Ascending aorta (tissue), 2 donors: Measurements from ENCODE around the gene ACOX1. TPM values are rescaled to one million over a fixed set of nuclear protein-coding genes. Genes with fewer than 3 reads are reported as not detected.

Experiments used
- DNase-seq, 2 donors: peaks; one replicate each; pipeline ENCODE4 v3.0.0-alpha.2; 2019; ENCODE audit warnings: low spot score in 2 of 2
- H3K27ac ChIP-seq, 2 donors: fragments of 200-600 bp; sonication (generic); one replicate each; pipeline ENCODE4 v1.5.1; 2016 to 2017; ENCODE audit warnings: mild to moderate bottlenecking in 1 of 2
- H3K27me3 ChIP-seq: fragments of 200-600 bp; sonication (generic); one replicate; pipeline ENCODE4 v1.5.1; 2017
- H3K36me3 ChIP-seq, 2 donors: fragments of 200-600 bp; sonication (generic); one replicate each; pipeline ENCODE4 v1.5.1; 2016
- H3K4me1 ChIP-seq, 2 donors: fragments of 200-600 bp; sonication (generic); one replicate each; pipeline ENCODE4 v1.5.1; 2016 to 2017; ENCODE audit warnings: mild to moderate bottlenecking in 1 of 2
- H3K4me3 ChIP-seq, 2 donors: fragments of 200-600 bp; sonication (generic); one replicate each; pipeline ENCODE4 v1.5.1; 2016 to 2017; ENCODE audit warnings: mild to moderate bottlenecking in 1 of 2
- H3K9me3 ChIP-seq, 2 donors: fragments of 200-600 bp; sonication (generic); one replicate each; pipeline ENCODE4 v1.5.1; 2016
- CTCF ChIP-seq, 3 experiments: fragments of 200-600 bp in 2 of 3; fragments of 450-650 bp in 1 of 3; sonication (generic) in 2 of 3; IDR thresholded peaks; one replicate each; pipeline ENCODE4 v1.5.1; 2016 to 2019; ENCODE audit warnings: antibody characterized with exemption in 3 of 3, mild to moderate bottlenecking in 1 of 3, moderate library complexity in 1 of 3
- intact Hi-C: fragments of 100-400 bp; cut with DNase I; formaldehyde crosslinking; loops from one replicate; pipeline ENCODE4 v1.15.1; 2023
- total RNA-seq: library from RNA; depleted of rRNA; stranded (reverse); fragments of >200 nt; gene quantifications from one replicate; pipeline ENCODE4 v1.1.0, GENCODE V29; 2016

Gene ACOX1
- total RNA-seq, 1 donor from 2014 or later, result 18.5 TPM

- H3K4me1 ChIP-seq, result no peaks in the 10 kb centered on the region
- no peaks in the 10 kb centered on the region for H3K9me3 ChIP-seq
- H3K36me3 ChIP-seq, result no peaks in the 10 kb centered on the region
- DNase-seq, result no peak
- intact Hi-C loops, result no loop called here
- no peak for TF ChIP-seq CTCF (IDR thresholded peaks at IDR 0.05)
- no peak overlapping the region for H3K27ac ChIP-seq
- no peaks in the 10 kb centered on the region for H3K27me3 ChIP-seq
- no peak overlapping the region for H3K4me3 ChIP-seq
Measured at GRCh38 chr17:76018340-76018680, 39.3 kb upstream of the ACOX1 start.

GRCh38 chr17:76017481-76018339, 38.7 kb upstream of the ACOX1 start:
- no peaks in the 10 kb centered on the region for H3K36me3 ChIP-seq
- no peaks in the 10 kb centered on the region for H3K9me3 ChIP-seq
- TF ChIP-seq CTCF (IDR thresholded peaks at IDR 0.05), result no peak
- no peaks in the 10 kb centered on the region for H3K4me1 ChIP-seq
- no peak for DNase-seq
- no peak overlapping the region for H3K27ac ChIP-seq
- intact Hi-C loops, result no loop called here
- H3K27me3 ChIP-seq, result no peaks in the 10 kb centered on the region
- H3K4me3 ChIP-seq, result no peak overlapping the region

GRCh38 chr17:76014925-76015261, 35.9 kb upstream of the ACOX1 start:
- H3K4me1 ChIP-seq, result no peaks in the 10 kb centered on the region
- no peak overlapping the region for H3K27ac ChIP-seq
- H3K36me3 ChIP-seq, result no peaks in the 10 kb centered on the region
- H3K9me3 ChIP-seq, result no peaks in the 10 kb centered on the region
- no peak for TF ChIP-seq CTCF (IDR thresholded peaks at IDR 0.05)
- no peaks in the 10 kb centered on the region for H3K27me3 ChIP-seq
- DNase-seq, result no peak
- no peak overlapping the region for H3K4me3 ChIP-seq
- intact Hi-C loops, result no loop called here

GRCh38 chr17:76014100-76014924, 35.3 kb upstream of the ACOX1 start:
- intact Hi-C loops, result no loop called here
- no peak overlapping the region for H3K27ac ChIP-seq
- peak; percentile 85 to 94 (median 93) for TF ChIP-seq CTCF (IDR thresholded peaks at IDR 0.05)
- no peaks in the 10 kb centered on the region for H3K36me3 ChIP-seq
- no peaks in the 10 kb centered on the region for H3K27me3 ChIP-seq
- no peaks in the 10 kb centered on the region for H3K4me1 ChIP-seq
- peak in 1 of 2 donors; percentile 78 for DNase-seq
- no peak overlapping the region for H3K4me3 ChIP-seq
- no peaks in the 10 kb centered on the region for H3K9me3 ChIP-seq

GRCh38 chr17:76013377-76013932, 34.5 kb upstream of the ACOX1 start:
- no peaks in the 10 kb centered on the region for H3K36me3 ChIP-seq
- H3K4me1 ChIP-seq, result no peaks in the 10 kb centered on the region
- DNase-seq, result no peak
- H3K27ac ChIP-seq, result no peak overlapping the region
- H3K27me3 ChIP-seq, result no peaks in the 10 kb centered on the region
- intact Hi-C loops, result no loop called here
- no peaks in the 10 kb centered on the region for H3K9me3 ChIP-seq
- no peak overlapping the region for H3K4me3 ChIP-seq
- no peak for TF ChIP-seq CTCF (IDR thresholded peaks at IDR 0.05)
